IPS-NIHi7 (cell line): ENCODE data around the gene SNF8.
"Not testable (repeated sequence)": the region's sequence is repeated elsewhere in the genome, so short reads cannot be mapped to it uniquely, and the experiment has no call there.

Experiments
- DNase-seq: peaks from one replicate; pipeline ENCODE4 v3.0.0; 2012; ENCODE audit warnings: mixed read lengths; ENCODE audit errors: extremely low spot score

SNF8 gene

GRCh38 chr17:48944515-48945260 lies at the start of gene SNF8:
SNF8 (minus strand) TSS chr17:48944842; CDS start chr17:48944734, 108 bp downstream.
- DNase-seq = peak; percentile 98

GRCh38 chr17:48993951-48994350 lies 49.3 kb upstream of the SNF8 start:
- DNase-seq = no peak

- no peak for DNase-seq
These were observed 48.7 kb upstream of the SNF8 start for GRCh38 chr17:48993305-48993704.

GRCh38 chr17:48992444-48992843 lies 47.8 kb upstream of the SNF8 start:
- DNase-seq = no peak

- no peak for DNase-seq
These were observed 46.3 kb upstream of the SNF8 start for GRCh38 chr17:48990882-48991357.

GRCh38 chr17:48989100-48989499 lies 44.5 kb upstream of the SNF8 start:
- DNase-seq = no peak

GRCh38 chr17:48985436-48986245 lies 41.0 kb upstream of the SNF8 start:
- DNase-seq = no peak

GRCh38 chr17:48981927-48982539 lies 37.4 kb upstream of the SNF8 start:
- DNase-seq = no peak

GRCh38 chr17:48973806-48974205 lies 29.2 kb upstream of the SNF8 start:
- no peak for DNase-seq

- no peak for DNase-seq
These were observed 28.1 kb upstream of the SNF8 start for GRCh38 chr17:48972749-48973097.

GRCh38 chr17:48970865-48971687 lies 26.4 kb upstream of the SNF8 start:
- DNase-seq = no peak

GRCh38 chr17:48970224-48970623 lies 25.6 kb upstream of the SNF8 start:
- no peak for DNase-seq

GRCh38 chr17:48961516-48962233 lies 17.0 kb upstream of the SNF8 start:
- DNase-seq = peak; percentile 79

- no peak for DNase-seq
These were observed 16.3 kb upstream of the SNF8 start for GRCh38 chr17:48960834-48961515.

GRCh38 chr17:48954300-48954755 lies 9.7 kb upstream of the SNF8 start:
- DNase-seq = peak; percentile 56

- no peak for DNase-seq
These were observed 8.3 kb upstream of the SNF8 start for GRCh38 chr17:48952904-48953303.

GRCh38 chr17:48951572-48951971 lies 6.9 kb upstream of the SNF8 start:
- no peak for DNase-seq

GRCh38 chr17:48945261-48945651 lies 614 bp upstream of the SNF8 start:
- not testable (repeated sequence) for DNase-seq

- DNase-seq = no peak
These were observed 11.6 kb downstream of the SNF8 start for GRCh38 chr17:48933035-48933434.

GRCh38 chr17:48930435-48930873 lies 14.2 kb downstream of the SNF8 start:
- DNase-seq = no peak
